HEK293 (cell line): ENCODE results near the gene ZNF236.

Experiments
- CTCF ChIA-PET: fragments of 350-600 bp; formaldehyde crosslinking; extraction: SDS; loops from one replicate; lab custom pipeline; 2021; ENCODE audit warnings: antibody characterized with exemption; lab: Yijun Ruan, JAX
- POLR2A ChIA-PET: fragments of 300-600 bp; formaldehyde crosslinking; extraction: SDS; loops from one replicate; lab custom pipeline; 2020; ENCODE audit warnings: antibody characterized with exemption, inconsistent platforms; lab: Yijun Ruan, JAX
- H3K27ac ChIP-seq: fragments of 200-500 bp; sonication (Bioruptor generic); 2 replicates; pipeline ENCODE4 v1.5.1; 2014; ENCODE audit warnings: low read depth, low read length, control low read depth, inconsistent platforms; ENCODE audit errors: extremely low read depth
- H3K36me3 ChIP-seq, 2 experiments: fragments of 200-500 bp in 1 of 2; sonication (Bioruptor generic) in 1 of 2; 1 replicate in 1 of 2; 2 replicates in 1 of 2; pipeline ENCODE4 v1.5.1; 2014 to 2017; ENCODE audit warnings: inconsistent platforms in 2 of 2, low read length in 2 of 2; ENCODE audit not compliant: control insufficient read depth in 2 of 2, insufficient read depth in 1 of 2
- H3K4me1 ChIP-seq: fragments of 200-500 bp; sonication (Bioruptor generic); 2 replicates; pipeline ENCODE4 v1.5.1; 2014; ENCODE audit warnings: mild to moderate bottlenecking, low read length, inconsistent platforms; ENCODE audit not compliant: control insufficient read depth, insufficient read depth
- H3K4me3 ChIP-seq: 2 replicates; pipeline ENCODE4 v1.5.1; 2011; ENCODE audit warnings: low read depth, mild to moderate bottlenecking, control low read depth, low read length, moderate library complexity
- H3K9me3 ChIP-seq: fragments of 200-500 bp; sonication (Bioruptor generic); 2 replicates; pipeline ENCODE4 v1.5.1; 2014; ENCODE audit warnings: low read depth, low read length, inconsistent platforms; ENCODE audit not compliant: control insufficient read depth, insufficient read depth
- GLI2 ChIP-seq: fragments of 450-650 bp; formaldehyde crosslinking; IDR thresholded peaks from 2 replicates; pipeline ENCODE4; 2017; ENCODE audit warnings: missing biosample characterization, missing genetic modification characterization, low read depth, borderline replicate concordance
- KLF16 ChIP-seq: fragments of 450-650 bp; formaldehyde crosslinking; IDR thresholded peaks from 2 replicates; pipeline ENCODE4 v1.5.1; 2017; ENCODE audit warnings: missing biosample characterization, missing genetic modification characterization
- KLF8 ChIP-seq: fragments of 450-650 bp; formaldehyde crosslinking; IDR thresholded peaks from 2 replicates; pipeline ENCODE4 v1.5.1; 2016; ENCODE audit warnings: missing biosample characterization, missing genetic modification characterization
- PRDM4 ChIP-seq: fragments of 450-650 bp; formaldehyde crosslinking; IDR thresholded peaks from 2 replicates; pipeline ENCODE4 v1.5.1; 2017; ENCODE audit warnings: missing biosample characterization, missing genetic modification characterization
- SALL2 ChIP-seq: fragments of 450-650 bp; formaldehyde crosslinking; IDR thresholded peaks from 2 replicates; pipeline ENCODE4 v1.5.0; 2017; ENCODE audit warnings: missing biosample characterization, mild to moderate bottlenecking, missing genetic modification characterization, borderline replicate concordance
- SCRT1 ChIP-seq: fragments of 450-650 bp; formaldehyde crosslinking; IDR thresholded peaks from 2 replicates; pipeline ENCODE4 v1.5.1; 2016; ENCODE audit warnings: missing biosample characterization, missing genetic modification characterization, borderline replicate concordance
- ZNF174 ChIP-seq: fragments of 450-650 bp; formaldehyde crosslinking; IDR thresholded peaks from 2 replicates; pipeline ENCODE4 v1.5.0; 2017; ENCODE audit warnings: missing biosample characterization, mild to moderate bottlenecking, missing genetic modification characterization
- ZNF248 ChIP-seq: fragments of 450-650 bp; formaldehyde crosslinking; IDR thresholded peaks from 2 replicates; pipeline ENCODE4 v1.5.1; 2017; ENCODE audit warnings: missing biosample characterization, missing genetic modification characterization
- ZNF266 ChIP-seq: fragments of 450-650 bp; formaldehyde crosslinking; IDR thresholded peaks from 2 replicates; pipeline ENCODE4 v1.5.1; 2016; ENCODE audit warnings: missing biosample characterization, missing genetic modification characterization, low read depth
- ZNF488 ChIP-seq: fragments of 450-650 bp; formaldehyde crosslinking; IDR thresholded peaks from 2 replicates; pipeline ENCODE4 v1.5.1; 2016; ENCODE audit warnings: missing biosample characterization, missing genetic modification characterization
- ZNF518A ChIP-seq: fragments of 450-650 bp; formaldehyde crosslinking; conservative IDR thresholded peaks from 2 replicates; pipeline ENCODE4 v1.5.1; 2016; ENCODE audit warnings: low read depth, missing biosample characterization, missing genetic modification characterization
- ZNF610 ChIP-seq: fragments of 450-650 bp; formaldehyde crosslinking; IDR thresholded peaks from 2 replicates; pipeline ENCODE4 v1.5.1; 2016; ENCODE audit warnings: missing biosample characterization, missing genetic modification characterization, borderline replicate concordance
- ZNF670 ChIP-seq: fragments of 450-650 bp; formaldehyde crosslinking; IDR thresholded peaks from 2 replicates; pipeline ENCODE4 v1.5.1; 2016; ENCODE audit warnings: missing biosample characterization, missing genetic modification characterization, low read depth
- ZNF704 ChIP-seq: fragments of 450-650 bp; formaldehyde crosslinking; IDR thresholded peaks from 2 replicates; pipeline ENCODE4 v1.5.1; 2016; ENCODE audit warnings: missing biosample characterization, missing genetic modification characterization
- ZSCAN18 ChIP-seq: fragments of 450-650 bp; formaldehyde crosslinking; IDR thresholded peaks from 2 replicates; pipeline ENCODE4 v1.5.1; 2016; ENCODE audit warnings: missing biosample characterization, missing genetic modification characterization
- ZSCAN4 ChIP-seq: fragments of 450-650 bp; formaldehyde crosslinking; IDR thresholded peaks from 2 replicates; pipeline ENCODE4 v1.5.1; 2017; ENCODE audit warnings: missing biosample characterization, missing genetic modification characterization

Gene ZNF236

GRCh38 chr18:76788571-76789317, 33.6 kb upstream of the ZNF236 start (continued):
- no peak for TF ChIP-seq PRDM4 (tag by site-specific recombination)
- no peak for TF ChIP-seq ZNF266

GRCh38 chr18:76791106-76791505, 31.3 kb upstream of the ZNF236 start:
- Histone ChIP-seq H3K9me3 (no peaks in the 10 kb centered on the region), H3K36me3 (no peaks in the 10 kb centered on the region), H3K4me3 (no peak overlapping the region), H3K4me1 (no peaks in the 10 kb centered on the region), H3K27ac (no peak overlapping the region)
- CTCF ChIA-PET = interaction anchor here (0.6 to 8.2 kb wide), 3 partner anchors 12 to 192 kb away, joined by 3 to 52 read pairs (median 3); no protein-coding TSS in a partner anchor
- TF ChIP-seq ZSCAN4 (tag by site-specific recombination) (no peak), GLI2 (tag by site-specific recombination) (no peak), ZNF670 (no peak), ZNF610 (no peak), ZSCAN18 (tag by site-specific recombination) (no peak), KLF16 (tag by site-specific recombination) (no peak), SCRT1 (tag by site-specific recombination) (no peak), ZNF704 (tag by site-specific recombination) (no peak), SALL2 (tag by site-specific recombination) (no peak), ZNF488 (no peak), ZNF248 (tag by site-specific recombination) (no peak), ZNF518A (tag by site-specific recombination) (no peak), KLF8 (tag by site-specific recombination) (no peak), ZNF174 (tag by site-specific recombination) (no peak)
- POLR2A ChIA-PET = no interaction called here
